Measurements from ENCODE around the gene KIF22. TPM values are rescaled to one million over a fixed set of nuclear protein-coding genes. Genes with fewer than 3 reads are reported as not detected.

KIF22 gene
- total and polyA plus RNA-seq, 9 of the 15 experiments (the other 6 are each of a cell fraction or from before 2014, with no cell fraction given): 8.7 to 232 (median 131) TPM

- TF ChIP-seq, protein P1, sequence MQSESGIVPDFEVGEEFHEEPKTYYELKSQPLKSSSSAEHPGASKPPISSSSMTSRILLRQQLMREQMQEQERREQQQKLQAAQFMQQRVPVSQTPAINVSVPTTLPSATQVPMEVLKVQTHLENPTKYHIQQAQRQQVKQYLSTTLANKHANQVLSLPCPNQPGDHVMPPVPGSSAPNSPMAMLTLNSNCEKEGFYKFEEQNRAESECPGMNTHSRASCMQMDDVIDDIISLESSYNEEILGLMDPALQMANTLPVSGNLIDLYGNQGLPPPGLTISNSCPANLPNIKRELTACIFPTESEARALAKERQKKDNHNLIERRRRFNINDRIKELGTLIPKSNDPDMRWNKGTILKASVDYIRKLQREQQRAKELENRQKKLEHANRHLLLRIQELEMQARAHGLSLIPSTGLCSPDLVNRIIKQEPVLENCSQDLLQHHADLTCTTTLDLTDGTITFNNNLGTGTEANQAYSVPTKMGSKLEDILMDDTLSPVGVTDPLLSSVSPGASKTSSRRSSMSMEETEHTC (IDR thresholded peaks at IDR 0.05): peak; percentile 94
- no peak for TF ChIP-seq MCM5 (IDR thresholded peaks at IDR 0.05; ENCODE audit: low read depth)
- TF ChIP-seq, protein P2, sequence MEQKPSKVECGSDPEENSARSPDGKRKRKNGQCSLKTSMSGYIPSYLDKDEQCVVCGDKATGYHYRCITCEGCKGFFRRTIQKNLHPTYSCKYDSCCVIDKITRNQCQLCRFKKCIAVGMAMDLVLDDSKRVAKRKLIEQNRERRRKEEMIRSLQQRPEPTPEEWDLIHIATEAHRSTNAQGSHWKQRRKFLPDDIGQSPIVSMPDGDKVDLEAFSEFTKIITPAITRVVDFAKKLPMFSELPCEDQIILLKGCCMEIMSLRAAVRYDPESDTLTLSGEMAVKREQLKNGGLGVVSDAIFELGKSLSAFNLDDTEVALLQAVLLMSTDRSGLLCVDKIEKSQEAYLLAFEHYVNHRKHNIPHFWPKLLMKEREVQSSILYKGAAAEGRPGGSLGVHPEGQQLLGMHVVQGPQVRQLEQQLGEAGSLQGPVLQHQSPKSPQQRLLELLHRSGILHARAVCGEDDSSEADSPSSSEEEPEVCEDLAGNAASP (IDR thresholded peaks at IDR 0.05): no peak
- TF ChIP-seq GABPB1 (CRISPR knock-in tag; IDR thresholded peaks at IDR 0.05): peak; percentile 85
- TF ChIP-seq SIN3A (IDR thresholded peaks at IDR 0.05; ENCODE audit: borderline replicate concordance in 2 of 2, control insufficient read depth in 1 of 2, low read depth in 2 of 2, low read length in 2 of 2): peak; percentile 25 to 87; a peak in 2 of 4 replicates
- peak; percentile 57 for TF ChIP-seq ASH1L (IDR thresholded peaks at IDR 0.05; ENCODE audit: borderline replicate concordance, low read depth, partially characterized antibody)
- TF ChIP-seq ZSCAN32 (CRISPR knock-in tag; IDR thresholded peaks at IDR 0.05): peak; percentile 41; the same call in 1 of the 2 replicates
- peak; percentile 56; the same call in 1 of the 2 replicates for TF ChIP-seq NCOR1 (IDR thresholded peaks at IDR 0.05)
- peak; percentile 36; the same call in 1 of the 2 replicates for TF ChIP-seq USF2 (CRISPR knock-in tag; IDR thresholded peaks at IDR 0.05)
- TF ChIP-seq HNRNPUL1 (IDR thresholded peaks at IDR 0.05; ENCODE audit: low read length): no peak
- TF ChIP-seq YBX1 (IDR thresholded peaks at IDR 0.05): no peak
- no peak for TF ChIP-seq DNMT1 (IDR thresholded peaks at IDR 0.05)
- TF ChIP-seq SRSF1 (IDR thresholded peaks at IDR 0.05; ENCODE audit: low read depth, low read length): no peak
- no peak for TF ChIP-seq SLC30A9 (CRISPR knock-in tag; IDR thresholded peaks at IDR 0.05)
- TF ChIP-seq ZNF24 (IDR thresholded peaks at IDR 0.05): peak; percentile 26; the same call in 1 of the 2 replicates
- TF ChIP-seq, protein P3, sequence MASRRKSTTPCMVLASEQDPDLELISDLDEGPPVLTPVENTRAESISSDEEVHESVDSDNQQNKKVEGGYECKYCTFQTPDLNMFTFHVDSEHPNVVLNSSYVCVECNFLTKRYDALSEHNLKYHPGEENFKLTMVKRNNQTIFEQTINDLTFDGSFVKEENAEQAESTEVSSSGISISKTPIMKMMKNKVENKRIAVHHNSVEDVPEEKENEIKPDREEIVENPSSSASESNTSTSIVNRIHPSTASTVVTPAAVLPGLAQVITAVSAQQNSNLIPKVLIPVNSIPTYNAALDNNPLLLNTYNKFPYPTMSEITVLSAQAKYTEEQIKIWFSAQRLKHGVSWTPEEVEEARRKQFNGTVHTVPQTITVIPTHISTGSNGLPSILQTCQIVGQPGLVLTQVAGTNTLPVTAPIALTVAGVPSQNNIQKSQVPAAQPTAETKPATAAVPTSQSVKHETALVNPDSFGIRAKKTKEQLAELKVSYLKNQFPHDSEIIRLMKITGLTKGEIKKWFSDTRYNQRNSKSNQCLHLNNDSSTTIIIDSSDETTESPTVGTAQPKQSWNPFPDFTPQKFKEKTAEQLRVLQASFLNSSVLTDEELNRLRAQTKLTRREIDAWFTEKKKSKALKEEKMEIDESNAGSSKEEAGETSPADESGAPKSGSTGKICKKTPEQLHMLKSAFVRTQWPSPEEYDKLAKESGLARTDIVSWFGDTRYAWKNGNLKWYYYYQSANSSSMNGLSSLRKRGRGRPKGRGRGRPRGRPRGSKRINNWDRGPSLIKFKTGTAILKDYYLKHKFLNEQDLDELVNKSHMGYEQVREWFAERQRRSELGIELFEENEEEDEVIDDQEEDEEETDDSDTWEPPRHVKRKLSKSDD (conservative IDR thresholded peaks at IDR 0.05; ENCODE audit: low read length): 0 out of 2 replicates have a peak, but pooled peaks have one; percentile 69
- TF ChIP-seq, protein P4, sequence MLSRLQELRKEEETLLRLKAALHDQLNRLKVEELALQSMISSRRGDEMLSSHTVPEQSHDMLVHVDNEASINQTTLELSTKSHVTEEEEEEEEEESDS (CRISPR knock-in tag; IDR thresholded peaks at IDR 0.05): no peak
- TF ChIP-seq ZNF589 (CRISPR knock-in tag; IDR thresholded peaks at IDR 0.05; ENCODE audit: low read depth): peak; percentile 94
- no peak for TF ChIP-seq NR2F6 (CRISPR knock-in tag; IDR thresholded peaks at IDR 0.05)
- peak; percentile 28; the same call in 1 of the 2 replicates for TF ChIP-seq CEBPG (CRISPR knock-in tag; IDR thresholded peaks at IDR 0.05)
- TF ChIP-seq CEBPG (tag; conservative IDR thresholded peaks at IDR 0.05 in 1 of 2, IDR thresholded peaks at IDR 0.05 in 1 of 2): no peak
- TF ChIP-seq CBFA2T2 (conservative IDR thresholded peaks at IDR 0.05): no peak; the same call in 1 of the 2 replicates
Observed at GRCh38 chr16:29805232-29806098, 14.9 kb downstream of the KIF22 start (continued).

All from K562 (cell line).